Measurements from ENCODE around the gene CMPK1. TPM values are rescaled to one million over a fixed set of nuclear protein-coding genes. Genes with fewer than 3 reads are reported as not detected.

CMPK1 gene
- total RNA-seq, 2 donors from 2014 or later, result 62.0 to 70.3 TPM

DNA sequence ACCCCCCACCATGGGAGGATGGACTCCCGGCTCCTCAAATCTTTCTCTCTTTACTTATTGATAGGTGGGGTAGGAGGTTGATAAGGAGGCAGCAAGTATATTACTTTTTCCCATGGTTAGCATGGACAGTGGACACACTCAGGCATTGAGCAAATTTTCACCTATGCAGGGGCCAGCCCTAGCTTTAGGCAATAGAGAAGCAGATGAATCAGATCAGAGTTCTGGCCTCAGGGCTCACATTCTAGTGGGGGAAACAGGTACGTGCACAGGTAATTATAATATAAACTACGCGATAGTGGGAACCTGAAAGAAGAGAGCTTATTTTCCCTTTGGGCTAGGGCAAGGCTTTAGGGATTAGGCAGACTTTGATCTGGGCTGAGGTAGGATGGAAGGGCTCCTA lies 69.0 kb downstream of the CMPK1 start:
- Histone ChIP-seq H3K4me3 (no peak overlapping the region), H3K9me3 (no peaks in the 10 kb centered on the region), H3K36me3 (replicated peaks in 1 of 2; ENCODE audit: insufficient read depth in 1 of 2, low read depth in 2 of 2) (no peaks in the 10 kb centered on the region), H3K27ac (no peak overlapping the region), H3K4me1 (no peaks in the 10 kb centered on the region), H3K27me3 (no peaks in the 10 kb centered on the region)
- DNase-seq, result no peak
- TF ChIP-seq, protein P1, sequence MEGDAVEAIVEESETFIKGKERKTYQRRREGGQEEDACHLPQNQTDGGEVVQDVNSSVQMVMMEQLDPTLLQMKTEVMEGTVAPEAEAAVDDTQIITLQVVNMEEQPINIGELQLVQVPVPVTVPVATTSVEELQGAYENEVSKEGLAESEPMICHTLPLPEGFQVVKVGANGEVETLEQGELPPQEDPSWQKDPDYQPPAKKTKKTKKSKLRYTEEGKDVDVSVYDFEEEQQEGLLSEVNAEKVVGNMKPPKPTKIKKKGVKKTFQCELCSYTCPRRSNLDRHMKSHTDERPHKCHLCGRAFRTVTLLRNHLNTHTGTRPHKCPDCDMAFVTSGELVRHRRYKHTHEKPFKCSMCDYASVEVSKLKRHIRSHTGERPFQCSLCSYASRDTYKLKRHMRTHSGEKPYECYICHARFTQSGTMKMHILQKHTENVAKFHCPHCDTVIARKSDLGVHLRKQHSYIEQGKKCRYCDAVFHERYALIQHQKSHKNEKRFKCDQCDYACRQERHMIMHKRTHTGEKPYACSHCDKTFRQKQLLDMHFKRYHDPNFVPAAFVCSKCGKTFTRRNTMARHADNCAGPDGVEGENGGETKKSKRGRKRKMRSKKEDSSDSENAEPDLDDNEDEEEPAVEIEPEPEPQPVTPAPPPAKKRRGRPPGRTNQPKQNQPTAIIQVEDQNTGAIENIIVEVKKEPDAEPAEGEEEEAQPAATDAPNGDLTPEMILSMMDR (IDR thresholded peaks at IDR 0.05), result no peak
- no peak for TF ChIP-seq POLR2A (IDR thresholded peaks at IDR 0.05)
- no peak for ATAC-seq
- 74 to 80% methylated on average over 4 of the region's 4 CpGs for WGBS, 2 donors
- intact Hi-C loops (cut with DNase I), result no loop called here

DNA sequence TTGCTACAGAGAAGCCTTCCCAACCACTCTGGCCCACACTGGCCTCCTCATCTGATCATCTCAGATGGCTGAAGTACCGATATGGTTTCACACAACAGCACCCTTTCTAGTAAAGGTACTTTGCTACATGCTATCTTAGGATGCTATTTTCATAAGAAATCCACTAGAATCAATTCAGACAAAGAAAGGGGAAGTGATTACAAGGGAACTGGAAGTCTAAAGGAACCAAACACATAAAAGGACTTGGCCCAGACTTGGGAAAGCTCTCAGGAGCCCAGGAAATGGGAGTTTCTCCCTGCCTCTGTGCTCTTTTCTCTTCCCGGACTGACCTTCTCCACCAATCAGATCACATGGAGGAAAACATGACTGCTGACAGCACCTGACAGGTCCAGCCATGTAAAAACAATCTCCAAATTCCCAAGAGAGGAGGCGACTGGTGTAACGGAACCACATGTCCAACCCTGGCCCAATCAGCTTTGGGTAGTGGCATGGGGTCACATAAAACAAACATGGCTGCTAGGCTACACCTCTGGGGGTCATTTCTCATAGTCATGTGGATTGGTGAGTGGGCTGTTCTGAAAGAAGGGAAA lies 69.8 kb downstream of the CMPK1 start:
- no peaks in the 10 kb centered on the region for H3K9me3 ChIP-seq
- H3K36me3 ChIP-seq (replicated peaks in 1 of 2; ENCODE audit: insufficient read depth in 1 of 2, low read depth in 2 of 2), result no peaks in the 10 kb centered on the region
- TF ChIP-seq POLR2A (IDR thresholded peaks at IDR 0.05), result no peak
- TF ChIP-seq, protein P1 (IDR thresholded peaks at IDR 0.05), result no peak
- H3K4me1 ChIP-seq, result no peaks in the 10 kb centered on the region
- intact Hi-C loops (cut with DNase I), result no loop called here
- H3K27me3 ChIP-seq, result no peaks in the 10 kb centered on the region
- ATAC-seq, result no peak
- DNase-seq, result no peak
- H3K4me3 ChIP-seq, result no peak overlapping the region
- H3K27ac ChIP-seq, result no peak overlapping the region
- WGBS, 2 donors, result 77 to 87% methylated on average over 4 of the region's 4 CpGs

DNA sequence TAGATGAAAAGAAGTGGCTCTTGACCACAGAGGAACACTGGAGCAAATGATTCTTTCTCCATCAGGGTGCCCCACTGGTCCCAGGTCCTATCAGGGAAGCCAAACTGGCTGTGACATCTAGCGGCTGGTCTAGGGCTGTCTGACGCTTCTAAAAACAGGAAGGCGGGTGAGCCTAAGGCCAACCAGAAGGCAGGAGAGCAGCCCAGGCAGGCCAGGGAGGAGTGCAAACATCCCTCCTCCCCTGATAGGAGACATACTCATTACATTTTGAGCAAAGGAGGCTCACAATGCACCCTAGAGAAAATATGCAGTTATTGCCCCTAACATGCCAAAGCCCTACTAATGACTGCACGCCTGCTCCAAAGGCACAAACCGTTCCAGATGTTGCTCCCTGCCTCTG lies 72.1 kb downstream of the CMPK1 start:
- 73 to 76% methylated on average over 5 of the region's 5 CpGs for WGBS, 2 donors

DNA sequence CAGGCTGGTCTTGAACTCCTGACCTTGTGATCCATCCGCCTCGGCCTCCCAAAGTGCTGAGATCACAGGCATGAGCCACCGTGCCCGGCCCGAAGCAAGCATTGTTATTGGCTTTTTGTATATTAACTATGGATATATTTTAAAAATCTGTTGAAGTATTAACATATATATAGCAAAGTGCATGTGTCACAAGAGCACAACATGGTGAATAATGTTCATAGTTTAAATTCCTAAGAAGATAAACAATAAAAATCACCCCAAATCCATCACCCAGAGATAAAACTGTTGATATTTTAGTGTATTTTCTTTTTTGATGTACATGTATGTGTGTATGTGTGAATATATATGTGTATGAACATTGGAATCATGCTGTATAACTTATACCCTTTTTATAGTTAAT lies 73.4 kb downstream of the CMPK1 start:
- DNase-seq, result no peak
- H3K27me3 ChIP-seq, result no peaks in the 10 kb centered on the region

More for the DNA sequence above, 72.1 kb downstream of the CMPK1 start:
- TF ChIP-seq, protein P1 (IDR thresholded peaks at IDR 0.05), result no peak
- TF ChIP-seq POLR2A (IDR thresholded peaks at IDR 0.05), result no peak
- H3K27me3 ChIP-seq, result no peaks in the 10 kb centered on the region
- no peak overlapping the region for H3K27ac ChIP-seq
- H3K9me3 ChIP-seq, result no peaks in the 10 kb centered on the region
- intact Hi-C loops (cut with DNase I), result no loop called here
- no peaks in the 10 kb centered on the region for H3K36me3 ChIP-seq (replicated peaks in 1 of 2; ENCODE audit: insufficient read depth in 1 of 2, low read depth in 2 of 2)
- H3K4me1 ChIP-seq, result no peaks in the 10 kb centered on the region
- no peak overlapping the region for H3K4me3 ChIP-seq
- ATAC-seq (no peak), DNase-seq (no peak)

More for the DNA sequence above, 73.4 kb downstream of the CMPK1 start:
- Histone ChIP-seq H3K9me3 (no peaks in the 10 kb centered on the region), H3K4me3 (no peak overlapping the region), H3K36me3 (replicated peaks in 1 of 2; ENCODE audit: insufficient read depth in 1 of 2, low read depth in 2 of 2) (no peaks in the 10 kb centered on the region), H3K27ac (no peak overlapping the region), H3K4me1 (no peaks in the 10 kb centered on the region)
- no peak for TF ChIP-seq POLR2A (IDR thresholded peaks at IDR 0.05)
- TF ChIP-seq, protein P1 (IDR thresholded peaks at IDR 0.05), result no peak
- WGBS, 2 donors, result 79 to 84% methylated on average over 5 of the region's 5 CpGs
- intact Hi-C loops (cut with DNase I), result no loop called here
- ATAC-seq, result no peak
